Epithelial cell of proximal tubule (primary cell): ENCODE data around the gene ESRRG. TPM values are rescaled to one million over a fixed set of nuclear protein-coding genes. Genes with fewer than 3 reads are reported as not detected.
"Not testable (repeated sequence)": the region's sequence is repeated elsewhere in the genome, so short reads cannot be mapped to it uniquely, and the experiment has no call there.

Experiments
- DNase-seq: peaks from one replicate; pipeline ENCODE4 v3.0.0-alpha.2; 2011; ENCODE audit warnings: low read depth
- H3K4me3 ChIP-seq: 2 replicates; pipeline ENCODE4 v1.5.1; 2011; ENCODE audit warnings: low read depth, mild to moderate bottlenecking, low read length
- total RNA-seq: library from RNA; depleted of rRNA; stranded (reverse); fragments of >200 nt; gene quantifications from 2 replicates; pipeline ENCODE4 v1.2.3, GENCODE V29; 2015
- TF ChIP-seq, protein P1 (sequence below): conservative IDR thresholded peaks from 2 replicates; pipeline ENCODE4 v1.5.1; 2012; ENCODE audit warnings: low read depth, mild to moderate bottlenecking, low read length

ESRRG gene
- total RNA-seq, 1 donor from 2014 or later = 0.52 TPM

DNA sequence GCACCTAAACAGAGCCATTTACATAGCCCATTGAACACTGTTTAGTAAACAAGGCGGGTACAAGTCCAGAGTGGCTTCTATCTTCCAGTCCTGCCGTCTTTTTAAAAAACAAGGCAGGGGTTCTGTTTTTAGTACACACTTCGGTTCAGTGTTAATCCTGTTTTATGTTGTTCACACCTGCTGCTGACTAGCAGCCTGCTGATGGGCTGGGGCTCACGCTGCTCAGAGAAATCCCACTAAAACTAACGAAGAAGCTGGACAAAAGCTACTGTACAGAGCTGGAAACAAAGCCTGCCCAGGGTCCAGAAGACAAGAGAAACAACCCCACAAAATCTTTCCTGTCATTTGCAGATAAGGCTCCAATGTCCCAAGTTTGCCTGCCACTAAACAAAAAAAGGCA lies 13.2 kb downstream of the ESRRG start:
- no peak overlapping the region for H3K4me3 ChIP-seq
- no peak for DNase-seq
- TF ChIP-seq, protein P1, sequence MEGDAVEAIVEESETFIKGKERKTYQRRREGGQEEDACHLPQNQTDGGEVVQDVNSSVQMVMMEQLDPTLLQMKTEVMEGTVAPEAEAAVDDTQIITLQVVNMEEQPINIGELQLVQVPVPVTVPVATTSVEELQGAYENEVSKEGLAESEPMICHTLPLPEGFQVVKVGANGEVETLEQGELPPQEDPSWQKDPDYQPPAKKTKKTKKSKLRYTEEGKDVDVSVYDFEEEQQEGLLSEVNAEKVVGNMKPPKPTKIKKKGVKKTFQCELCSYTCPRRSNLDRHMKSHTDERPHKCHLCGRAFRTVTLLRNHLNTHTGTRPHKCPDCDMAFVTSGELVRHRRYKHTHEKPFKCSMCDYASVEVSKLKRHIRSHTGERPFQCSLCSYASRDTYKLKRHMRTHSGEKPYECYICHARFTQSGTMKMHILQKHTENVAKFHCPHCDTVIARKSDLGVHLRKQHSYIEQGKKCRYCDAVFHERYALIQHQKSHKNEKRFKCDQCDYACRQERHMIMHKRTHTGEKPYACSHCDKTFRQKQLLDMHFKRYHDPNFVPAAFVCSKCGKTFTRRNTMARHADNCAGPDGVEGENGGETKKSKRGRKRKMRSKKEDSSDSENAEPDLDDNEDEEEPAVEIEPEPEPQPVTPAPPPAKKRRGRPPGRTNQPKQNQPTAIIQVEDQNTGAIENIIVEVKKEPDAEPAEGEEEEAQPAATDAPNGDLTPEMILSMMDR = no peak

DNA sequence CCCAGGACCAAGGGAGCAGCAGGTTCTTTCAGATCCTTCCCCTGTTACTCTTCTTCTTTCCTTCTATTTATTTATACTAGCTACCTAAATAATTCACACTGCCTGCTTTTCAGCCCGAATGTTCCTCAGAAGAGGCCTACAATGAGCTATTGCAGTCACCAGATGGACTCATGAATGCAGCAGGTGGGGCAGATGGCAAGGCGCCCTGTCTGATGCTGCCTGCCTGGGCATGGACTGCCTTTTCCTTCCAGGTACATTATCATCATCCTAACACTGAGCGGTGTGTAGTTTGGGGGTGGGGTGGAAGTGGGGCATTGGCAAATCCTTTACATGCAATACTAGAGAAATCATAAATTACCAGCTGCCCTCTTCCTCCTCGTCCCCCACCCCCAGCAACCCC lies 17.6 kb downstream of the ESRRG start:
- TF ChIP-seq, protein P1 = no peak
- H3K4me3 ChIP-seq = no peak overlapping the region
- no peak for DNase-seq

DNA sequence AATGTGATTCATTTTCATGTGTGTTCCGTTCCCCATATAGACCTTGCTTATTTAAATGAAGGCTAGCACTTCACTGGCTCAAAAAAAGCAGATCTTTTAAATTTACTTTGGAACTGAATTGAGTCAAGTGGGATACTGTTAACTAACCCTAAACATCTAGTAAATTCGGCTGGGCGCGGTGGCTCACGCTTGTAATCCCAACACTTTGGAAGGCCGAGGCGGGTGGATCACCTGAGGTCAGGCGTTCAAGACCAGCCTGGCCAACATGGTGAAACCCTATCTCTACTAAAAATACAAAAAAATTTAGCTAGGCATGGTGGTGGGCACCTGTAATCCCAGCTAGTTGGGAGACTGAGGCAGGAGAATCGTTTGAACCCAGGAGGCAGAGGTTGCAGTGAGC lies 19.2 kb downstream of the ESRRG start:
- not testable (repeated sequence) for H3K4me3 ChIP-seq, DNase-seq

DNA sequence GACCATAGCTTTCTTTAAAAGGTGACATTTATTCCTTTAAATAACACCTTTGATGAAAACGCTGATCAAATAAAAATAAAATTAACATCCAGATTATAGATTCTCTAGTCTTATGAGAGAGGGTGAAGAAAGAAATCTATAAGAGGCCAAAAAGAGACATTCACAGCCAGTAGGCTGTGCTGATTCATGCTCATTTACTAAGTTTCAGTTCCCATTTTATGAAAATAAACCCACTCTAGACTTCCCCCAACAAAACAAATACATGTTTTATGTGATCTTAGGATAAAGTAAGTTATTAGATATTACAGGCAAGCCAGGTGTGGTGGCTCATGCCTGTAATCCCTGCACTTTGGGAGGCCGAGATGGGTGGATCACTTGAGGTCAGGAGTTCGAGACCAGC lies 21.1 kb downstream of the ESRRG start:
- TF ChIP-seq, protein P1 = no peak

DNA sequence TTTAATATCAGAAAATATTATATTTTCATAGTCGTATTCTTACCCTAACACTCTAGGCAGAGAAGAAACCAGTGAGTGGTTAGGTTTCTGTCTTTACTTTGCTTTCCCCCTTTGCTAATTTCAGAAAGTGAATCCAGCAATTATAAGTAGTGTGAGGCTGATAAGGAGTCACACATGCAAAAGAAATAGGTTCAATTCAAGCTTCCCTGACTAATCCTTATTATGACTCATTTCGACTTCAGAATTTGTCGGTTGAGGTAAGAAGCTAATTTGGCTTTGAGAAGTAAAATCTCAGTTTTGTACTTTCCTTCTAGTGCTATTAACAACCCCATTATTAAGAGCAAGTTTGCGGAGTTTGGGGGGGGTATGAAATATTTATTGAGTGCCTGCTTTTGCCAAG lies 22.4 kb downstream of the ESRRG start:
- no peak overlapping the region for H3K4me3 ChIP-seq
- TF ChIP-seq, protein P1 = no peak
- DNase-seq = no peak

More for the DNA sequence above, 21.1 kb downstream of the ESRRG start:
- H3K4me3 ChIP-seq = no peak overlapping the region
- no peak for DNase-seq

DNA sequence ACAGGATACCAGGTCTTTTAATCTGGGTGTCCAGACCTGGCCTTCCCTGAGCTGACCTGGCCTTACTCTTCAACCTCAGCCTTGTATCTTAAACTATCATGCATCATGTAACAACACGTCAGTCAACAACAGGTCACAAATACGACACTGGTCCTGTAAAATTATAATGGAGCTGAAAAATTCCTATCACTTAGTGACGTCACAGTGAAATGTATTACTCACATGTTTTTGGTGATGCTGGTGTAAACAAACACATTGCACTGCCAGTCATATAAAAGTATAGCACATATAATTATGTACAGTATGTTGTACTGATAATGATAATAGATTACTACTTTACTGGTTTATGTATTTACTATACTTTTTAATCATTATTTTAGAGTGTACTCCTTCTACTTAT lies 31.5 kb downstream of the ESRRG start:
- DNase-seq = no peak
- no peak overlapping the region for H3K4me3 ChIP-seq
- TF ChIP-seq, protein P1 = no peak

DNA sequence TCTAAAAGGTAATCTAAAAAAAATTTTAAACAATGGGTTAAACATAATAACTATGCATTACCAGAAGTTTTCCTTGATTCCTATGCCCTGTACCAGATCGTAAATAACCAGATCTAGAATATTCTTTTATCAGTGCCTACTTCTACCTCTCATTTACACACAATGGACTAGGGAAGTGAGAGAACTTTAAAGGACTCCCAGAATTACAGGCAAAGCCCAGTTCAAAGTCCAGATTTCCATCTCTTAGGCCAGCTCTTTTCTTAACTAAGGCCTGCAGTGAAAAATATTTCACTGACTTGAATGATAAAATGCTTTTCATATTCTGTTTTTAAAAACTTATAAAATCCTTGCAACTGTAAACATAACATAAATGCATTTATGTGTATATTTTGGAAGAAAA lies 32.6 kb downstream of the ESRRG start:
- TF ChIP-seq, protein P1 = no peak
- no peak for DNase-seq
- H3K4me3 ChIP-seq = no peak overlapping the region
